SK-N-MC (cell line): ENCODE results near the gene MTG2.
A peak's percentile ranks its signal among the peaks of the same experiment; 100 is the strongest.

Experiments
- DNase-seq: peaks from one replicate; pipeline ENCODE4 v3.0.0-alpha.2; 2011; ENCODE audit warnings: low read depth, low spot score
- H3K27ac ChIP-seq: fragments of 200-600 bp; sonication (generic); 2 replicates; pipeline ENCODE4 v1.5.1; 2016; ENCODE audit warnings: mixed run types
- H3K36me3 ChIP-seq: fragments of 200-600 bp; sonication (generic); 2 replicates; pipeline ENCODE4 v1.6.1; 2017; ENCODE audit warnings: antibody characterized with exemption, low read length, mixed read lengths; ENCODE audit not compliant: insufficient read depth
- H3K4me3 ChIP-seq: fragments of 200-600 bp; sonication (generic); 2 replicates; pipeline ENCODE4 v1.5.1; 2016
- H3K9ac ChIP-seq: fragments of 200-600 bp; sonication (generic); 2 replicates; pipeline ENCODE4 v1.8.0; 2017; ENCODE audit warnings: mixed run types, mixed read lengths; ENCODE audit not compliant: insufficient read length
- H3K9me3 ChIP-seq: fragments of 200-600 bp; sonication (generic); 2 replicates; pipeline ENCODE4 v1.6.1; 2017; ENCODE audit warnings: low read depth, mild to moderate bottlenecking, antibody characterized with exemption, low read length, moderate library complexity, mixed read lengths
- EZH2 ChIP-seq: fragments of 200-600 bp; sonication (generic); IDR thresholded peaks from one replicate; pipeline ENCODE4 v1.6.1; 2017; ENCODE audit warnings: antibody characterized with exemption
- FOXP2 ChIP-seq: optimal IDR thresholded peaks from 2 replicates; pipeline ENCODE3; 2011; ENCODE audit warnings: mild to moderate bottlenecking, moderate library complexity; ENCODE audit not compliant: insufficient read depth; ENCODE audit errors: extremely low read length, control extremely low read depth
- POLR2AphosphoS5 ChIP-seq: IDR thresholded peaks from 2 replicates; pipeline ENCODE4 v1.6.1; 2012; ENCODE audit warnings: mild to moderate bottlenecking, low read depth, low read length, borderline replicate concordance

Gene MTG2

DNA sequence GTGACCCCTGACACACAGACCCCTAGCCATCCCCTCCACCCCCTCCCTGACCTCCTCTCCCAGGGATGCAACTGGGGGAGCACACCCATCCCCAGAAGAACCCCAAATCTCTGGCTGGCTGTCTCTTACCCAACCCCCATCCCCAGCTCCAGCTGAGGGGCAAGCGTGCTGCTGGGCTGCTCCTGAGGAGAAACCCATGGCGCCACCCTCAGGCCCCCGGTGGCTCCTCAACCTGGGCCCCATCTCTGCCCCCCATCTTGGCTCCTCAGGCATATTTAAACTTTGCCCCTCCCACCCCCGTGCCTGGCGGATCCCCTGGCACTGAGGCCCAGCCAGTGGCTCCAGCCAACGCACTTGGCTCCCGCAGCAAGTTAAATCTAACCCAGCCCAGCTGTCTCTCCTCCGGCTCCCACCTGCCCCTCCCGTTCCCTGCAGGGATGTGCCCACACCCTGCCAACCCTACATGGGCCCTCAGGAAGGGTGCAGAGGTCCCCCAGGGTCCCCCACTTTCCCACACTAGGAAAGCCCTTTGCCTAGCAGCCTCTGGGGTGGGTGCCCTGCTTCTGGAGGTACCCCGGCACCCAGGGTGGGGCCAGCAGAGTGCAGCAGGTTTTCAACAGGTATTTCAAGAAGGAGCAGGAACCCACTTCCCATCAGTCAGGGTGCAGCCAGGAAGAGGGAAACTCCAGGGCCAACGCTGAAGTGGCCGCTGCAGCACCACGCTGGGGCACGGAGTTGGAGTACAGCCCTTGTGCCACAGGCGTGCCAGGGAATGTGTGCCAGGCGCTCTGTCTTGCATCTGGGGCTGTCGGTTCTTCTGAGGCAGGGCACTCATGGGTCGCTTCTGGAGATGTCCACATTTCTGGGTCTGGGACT is 50.2 kb downstream of the MTG2 start:
- Histone ChIP-seq H3K9me3 (no peaks in the 10 kb centered on the region), H3K36me3 (no peaks in the 10 kb centered on the region), H3K9ac (no peak overlapping the region), H3K4me3 (no peak overlapping the region), H3K27ac (no peak overlapping the region)
- no peak for DNase-seq
- no peak for TF ChIP-seq POLR2AphosphoS5
- no peak for TF ChIP-seq EZH2
- no peak for TF ChIP-seq FOXP2

DNA sequence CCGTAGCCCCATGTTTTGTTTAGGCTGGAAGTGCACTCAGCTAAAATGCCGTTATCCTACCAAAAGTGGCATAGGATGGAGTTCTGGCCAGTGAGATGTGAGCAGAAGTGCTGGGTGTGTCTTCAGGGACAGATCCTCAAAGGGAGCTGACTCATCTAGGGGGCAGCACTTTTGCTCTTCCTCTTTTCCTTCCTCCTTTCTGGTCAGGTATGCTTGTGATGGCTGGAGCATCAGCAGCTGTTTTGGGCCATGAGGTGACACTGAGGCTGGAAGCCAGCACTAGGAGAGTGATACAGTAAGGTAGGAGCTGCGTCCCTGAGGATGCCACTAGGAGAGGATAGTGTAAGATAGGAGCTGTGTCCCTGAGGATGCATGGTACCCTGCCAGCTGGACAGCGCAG is 50.9 kb downstream of the MTG2 start:
- DNase-seq: no peak
- TF ChIP-seq EZH2 (no peak), POLR2AphosphoS5 (no peak), FOXP2 (no peak)

DNA sequence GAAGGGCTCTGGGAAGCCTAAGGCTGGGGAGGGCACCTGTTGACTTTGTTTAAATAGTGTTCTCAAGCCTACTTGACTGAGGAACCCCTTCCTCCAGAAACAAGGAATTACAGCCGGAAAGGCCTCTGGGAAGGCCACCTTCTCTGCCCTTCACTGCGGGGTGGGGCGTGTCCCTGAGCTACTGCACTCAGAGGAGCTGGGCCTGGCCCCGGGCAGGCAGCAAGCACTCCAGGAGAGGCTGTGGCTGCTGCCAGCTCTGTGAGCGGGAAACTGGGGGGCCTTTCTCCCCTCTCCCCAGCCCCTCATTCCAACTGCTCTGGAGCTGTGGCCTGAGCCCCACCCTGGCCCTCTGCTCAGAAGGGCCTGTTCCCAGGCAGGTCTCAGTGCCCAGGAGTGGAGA is 51.5 kb downstream of the MTG2 start:
- no peak for DNase-seq
- Histone ChIP-seq H3K9me3 (no peaks in the 10 kb centered on the region), H3K36me3 (no peaks in the 10 kb centered on the region), H3K9ac (no peak overlapping the region), H3K27ac (no peak overlapping the region), H3K4me3 (no peak overlapping the region)
- TF ChIP-seq EZH2 (no peak), FOXP2 (no peak), POLR2AphosphoS5 (no peak)

More for the DNA sequence above, 50.9 kb downstream of the MTG2 start:
- Histone ChIP-seq H3K9ac (no peak overlapping the region), H3K9me3 (no peaks in the 10 kb centered on the region), H3K27ac (no peak overlapping the region), H3K36me3 (no peaks in the 10 kb centered on the region), H3K4me3 (no peak overlapping the region)

DNA sequence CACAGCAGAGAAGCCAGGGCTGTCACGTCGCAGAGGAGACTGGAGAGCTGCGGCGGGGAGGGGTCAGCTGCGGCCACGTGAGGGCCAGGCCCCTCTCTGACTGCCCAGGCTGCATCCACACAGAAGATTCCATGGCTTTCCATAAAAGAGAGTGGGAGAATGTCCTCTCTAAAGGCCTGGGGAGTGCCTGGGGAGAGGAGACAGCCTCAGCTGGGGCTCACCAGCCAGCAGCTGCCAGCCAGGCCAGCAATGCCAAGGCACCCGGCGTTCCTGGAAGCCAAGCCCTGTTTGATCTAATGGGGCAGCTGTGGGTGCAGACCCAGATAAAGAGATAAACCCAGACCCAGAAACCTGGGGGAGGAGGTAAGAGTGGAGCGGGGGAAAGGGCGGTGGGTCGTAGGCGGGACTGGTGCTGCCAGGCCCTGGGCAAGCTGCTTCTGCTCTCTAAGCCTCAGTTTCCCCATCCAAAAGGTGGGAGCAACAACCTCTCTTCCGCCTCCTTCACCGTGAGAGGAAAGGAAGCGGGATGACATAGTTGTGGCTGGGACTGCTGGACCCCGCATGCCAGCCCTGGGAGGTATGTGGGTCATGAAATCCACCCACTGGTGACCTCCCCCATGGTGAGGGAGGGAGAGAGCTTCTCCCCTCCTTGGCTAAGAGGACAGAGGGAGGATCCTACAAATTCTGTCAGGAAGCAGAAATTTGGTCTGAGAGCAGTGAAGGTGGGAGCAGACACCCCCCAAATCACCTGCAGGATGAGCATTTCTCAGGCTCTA is 52.4 kb downstream of the MTG2 start:
- no peak for DNase-seq
- Histone ChIP-seq H3K27ac (no peak overlapping the region), H3K36me3 (no peaks in the 10 kb centered on the region), H3K4me3 (no peak overlapping the region), H3K9ac (no peak overlapping the region), H3K9me3 (no peaks in the 10 kb centered on the region)
- no peak for TF ChIP-seq FOXP2
- TF ChIP-seq EZH2: no peak
- no peak for TF ChIP-seq POLR2AphosphoS5

DNA sequence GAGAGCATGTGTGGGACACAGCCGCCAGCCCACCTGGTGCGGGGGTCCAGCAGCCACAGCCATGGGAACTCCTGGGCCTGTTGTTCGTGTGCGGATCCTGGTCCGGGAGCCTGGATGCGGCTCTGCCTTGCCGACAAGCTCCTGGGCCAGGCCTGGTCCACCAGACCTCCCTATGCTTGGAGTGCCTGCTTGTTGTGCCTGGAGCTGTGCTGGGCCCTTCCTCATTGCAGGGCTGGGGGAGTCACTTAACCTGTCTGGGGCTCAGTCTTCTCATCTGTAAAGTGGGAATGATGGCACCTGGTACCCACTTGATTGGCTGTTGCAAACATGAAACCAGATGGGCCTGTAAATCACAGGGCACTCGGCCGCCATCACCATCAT is 52.9 kb downstream of the MTG2 start:
- no peak overlapping the region for H3K4me3 ChIP-seq
- no peak overlapping the region for H3K9ac ChIP-seq
- no peak for DNase-seq
- TF ChIP-seq POLR2AphosphoS5: no peak
- no peak for TF ChIP-seq FOXP2
- TF ChIP-seq EZH2: no peak
- no peaks in the 10 kb centered on the region for H3K36me3 ChIP-seq
- no peaks in the 10 kb centered on the region for H3K9me3 ChIP-seq
- H3K27ac ChIP-seq: no peak overlapping the region

DNA sequence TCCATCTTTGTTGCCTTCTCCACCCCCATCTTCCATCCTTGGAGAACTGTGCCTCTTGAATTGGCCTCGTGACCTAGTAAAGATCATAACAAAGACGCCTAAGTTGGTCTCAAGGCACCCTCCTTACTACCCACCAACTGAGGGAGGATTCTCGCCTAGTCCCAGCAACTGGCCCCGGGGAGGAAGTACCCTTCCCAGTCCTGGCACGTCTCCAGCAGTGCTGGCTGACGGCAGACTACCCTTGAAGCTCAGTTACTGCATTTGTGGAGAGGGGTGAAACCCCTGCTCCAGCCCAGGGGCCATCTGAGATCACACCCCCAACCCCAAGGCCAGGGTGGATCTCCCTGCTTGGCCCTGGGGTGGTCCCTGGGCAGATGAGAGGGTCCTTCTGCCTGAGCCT is 53.4 kb downstream of the MTG2 start:
- Histone ChIP-seq H3K4me3 (no peak overlapping the region), H3K27ac (no peak overlapping the region), H3K9ac (no peak overlapping the region), H3K9me3 (no peaks in the 10 kb centered on the region), H3K36me3 (no peaks in the 10 kb centered on the region)
- TF ChIP-seq EZH2 (no peak), POLR2AphosphoS5 (no peak), FOXP2 (no peak)
- DNase-seq: no peak

DNA sequence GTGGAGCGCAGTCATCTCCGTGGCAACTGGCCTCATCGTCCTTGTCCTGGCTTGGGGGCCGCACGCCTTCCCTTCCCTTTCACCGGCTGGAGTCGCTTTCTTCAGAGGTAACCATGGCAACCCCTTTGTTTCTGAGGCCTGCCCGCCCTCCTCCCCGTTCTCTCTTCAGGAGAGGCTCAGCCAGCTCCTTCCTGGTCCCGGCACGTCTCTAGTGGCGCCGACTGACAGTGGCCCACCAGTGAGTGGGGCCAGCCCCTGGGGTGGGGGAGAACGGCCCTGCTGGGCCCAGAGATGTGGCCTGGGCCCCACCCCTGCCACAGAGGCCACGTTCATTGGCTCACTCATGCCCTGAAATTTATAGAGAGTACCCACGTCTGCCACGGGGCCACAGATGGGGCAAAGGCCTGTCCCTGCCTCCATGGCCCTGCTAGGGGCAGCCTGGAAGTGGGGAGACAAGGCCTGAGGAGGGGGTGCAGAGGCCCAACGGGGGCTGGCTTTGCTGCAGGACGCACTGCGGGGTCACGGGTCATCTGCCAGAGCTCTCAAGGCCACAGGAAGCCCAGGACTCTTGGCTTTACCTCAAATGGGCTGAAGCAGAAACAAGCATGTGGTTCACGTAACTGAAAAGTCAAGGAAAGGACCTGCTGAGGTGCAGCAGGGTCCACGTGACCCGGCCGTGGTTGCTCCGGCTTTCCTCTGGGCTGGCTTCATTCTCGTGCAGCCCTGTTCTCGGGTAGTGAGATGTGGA is 54.1 kb downstream of the MTG2 start:
- Histone ChIP-seq H3K9ac (no peak overlapping the region), H3K4me3 (no peak overlapping the region), H3K9me3 (no peaks in the 10 kb centered on the region), H3K36me3 (no peaks in the 10 kb centered on the region), H3K27ac (no peak overlapping the region)
- no peak for TF ChIP-seq FOXP2
- TF ChIP-seq POLR2AphosphoS5: no peak
- no peak for TF ChIP-seq EZH2
- DNase-seq: no peak

DNA sequence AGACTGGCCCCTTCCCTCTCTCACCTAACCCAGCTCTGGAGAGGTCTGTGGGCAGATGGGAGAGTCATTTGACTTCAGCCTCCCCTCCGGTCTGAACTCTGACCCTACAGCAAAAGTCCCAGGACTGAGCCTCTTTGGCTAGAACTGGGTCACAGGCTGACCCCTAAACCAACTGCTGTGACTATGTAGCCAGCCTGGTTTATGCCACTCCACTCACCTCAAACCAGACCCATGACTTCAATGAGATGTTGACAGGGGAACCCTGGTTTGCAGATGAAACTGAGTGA is 54.6 kb downstream of the MTG2 start:
- H3K9ac ChIP-seq: no peak overlapping the region
- H3K4me3 ChIP-seq: peak overlapping the region; percentile 83

More for the DNA sequence above, 54.6 kb downstream of the MTG2 start:
- no peaks in the 10 kb centered on the region for H3K9me3 ChIP-seq
- H3K27ac ChIP-seq: no peak overlapping the region
- TF ChIP-seq POLR2AphosphoS5 (no peak), FOXP2 (no peak)
- no peak for DNase-seq
- no peaks in the 10 kb centered on the region for H3K36me3 ChIP-seq
